A673 (cell line): ENCODE results near the gene B3GAT2. TPM values are rescaled to one million over a fixed set of nuclear protein-coding genes. Genes with fewer than 3 reads are reported as not detected.

ENCODE experiments used
- BruUV-seq: library from RNA; stranded (reverse); fragments of 400-500 nt; replicated peaks from 2 replicates; lab custom pipeline; 2021; lab: Mats Ljungman, UMichigan
- CTCF ChIA-PET: fragments of 300-600 bp; sonication (Branson Sonifier 250); formaldehyde crosslinking; loops from one replicate; lab custom pipeline; 2022; ENCODE audit warnings: antibody characterized with exemption; lab: Charles Lee
- POLR2A ChIA-PET: fragments of 300-600 bp; sonication (Branson Sonifier 250); formaldehyde crosslinking; loops from one replicate; lab custom pipeline; 2022; ENCODE audit warnings: antibody characterized with exemption; ENCODE audit not compliant: low non-redundant PET; lab: Charles Lee
- DNase-seq: peaks from one replicate; pipeline ENCODE4 v3.0.0-alpha.2; 2015; ENCODE audit warnings: low spot score
- H3K27ac ChIP-seq: fragments of 200-600 bp; sonication (generic); 2 replicates; pipeline ENCODE4 v1.5.1; 2016; ENCODE audit warnings: mixed run types, low read depth, mild to moderate bottlenecking, mixed read lengths, antibody characterized with exemption, low read length; ENCODE audit not compliant: poor library complexity, severe bottlenecking
- H3K27me3 ChIP-seq: fragments of 200-600 bp; sonication (generic); replicated peaks from 2 replicates; pipeline ENCODE4 v1.6.1; 2017; ENCODE audit warnings: mixed run types, low read depth, mild to moderate bottlenecking, mixed read lengths, antibody characterized with exemption, low read length; ENCODE audit not compliant: insufficient read depth, poor library complexity
- H3K36me3 ChIP-seq: fragments of 200-600 bp; sonication (generic); 2 replicates; pipeline ENCODE4 v1.6.1; 2016; ENCODE audit warnings: mixed run types, mild to moderate bottlenecking, mixed read lengths, antibody characterized with exemption, low read length; ENCODE audit not compliant: insufficient read depth, poor library complexity, severe bottlenecking
- H3K4me1 ChIP-seq: fragments of 200-600 bp; sonication (generic); 2 replicates; pipeline ENCODE4 v1.6.1; 2017; ENCODE audit warnings: mixed run types, mild to moderate bottlenecking, mixed read lengths, antibody characterized with exemption, low read length; ENCODE audit not compliant: insufficient read depth, poor library complexity, severe bottlenecking
- H3K4me3 ChIP-seq: fragments of 200-600 bp; sonication (generic); 2 replicates; pipeline ENCODE4 v1.5.1; 2016; ENCODE audit warnings: low read depth, mixed run types, mild to moderate bottlenecking, mixed read lengths, low read length; ENCODE audit not compliant: poor library complexity, severe bottlenecking
- H3K9me3 ChIP-seq: fragments of 200-600 bp; sonication (generic); 2 replicates; pipeline ENCODE4 v1.6.1; 2016; ENCODE audit warnings: mixed run types, low read depth, mild to moderate bottlenecking, mixed read lengths, antibody characterized with exemption, low read length; ENCODE audit not compliant: poor library complexity, severe bottlenecking
- EZH2 ChIP-seq: fragments of 200-600 bp; sonication (generic); IDR thresholded peaks from 2 replicates; pipeline ENCODE4 v1.6.1; 2017; ENCODE audit warnings: borderline replicate concordance, low read depth, mild to moderate bottlenecking, mixed read lengths, antibody characterized with exemption, low read length; ENCODE audit not compliant: poor library complexity, severe bottlenecking
- intact Hi-C: fragments of 100-400 bp; cut with micrococcal nuclease; formaldehyde crosslinking; loops from one replicate; pipeline ENCODE4 v1.10.0; 2022; ENCODE audit not compliant: unreplicated experiment
- total RNA-seq: library from RNA; stranded (reverse); gene quantifications from 2 replicates; pipeline ENCODE4 v1.2.3, GENCODE V29; 2021
- TF ChIP-seq, protein P1 (sequence below): fragments of 300-800, 200-600 bp; sonication (generic); conservative IDR thresholded peaks from 2 replicates; pipeline ENCODE4 v1.5.1; 2017; ENCODE audit warnings: low read depth, mild to moderate bottlenecking, antibody characterized with exemption, low read length, moderate library complexity, mixed read lengths

B3GAT2 gene
- total RNA-seq, 1 experiment from 2014 or later, result not detected

DNA sequence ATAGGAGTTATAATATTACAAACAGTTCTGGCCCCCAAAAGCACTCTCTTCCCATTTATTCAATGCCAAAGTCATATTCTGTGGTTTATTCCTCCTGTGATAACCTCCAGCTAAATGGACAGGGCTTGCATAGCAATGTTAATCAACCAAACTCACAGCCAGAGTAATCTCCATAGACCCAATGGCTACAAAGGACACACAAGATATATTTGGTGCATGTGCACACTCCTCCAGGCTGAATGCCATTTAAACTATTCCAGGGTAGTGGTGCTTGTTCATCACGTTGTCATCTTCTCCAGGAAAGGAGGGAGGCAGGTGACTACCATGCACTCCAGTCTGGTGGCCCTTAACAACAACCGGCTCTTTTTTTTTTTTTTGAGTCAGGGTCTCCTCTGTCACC is 56.8 kb downstream of the B3GAT2 start:
- intact Hi-C loops, result no loop called here
- Histone ChIP-seq H3K4me3 (no peak overlapping the region), H3K4me1 (no peaks in the 10 kb centered on the region), H3K9me3 (no peaks in the 10 kb centered on the region), H3K27me3 (no peaks in the 10 kb centered on the region), H3K27ac (no peak overlapping the region), H3K36me3 (no peaks in the 10 kb centered on the region)
- no peak for DNase-seq
- ChIA-PET POLR2A (no interaction called here), CTCF (no interaction called here)
- BruUV-seq, result no TSS peak
- TF ChIP-seq EZH2, result no peak
- TF ChIP-seq, protein P1, sequence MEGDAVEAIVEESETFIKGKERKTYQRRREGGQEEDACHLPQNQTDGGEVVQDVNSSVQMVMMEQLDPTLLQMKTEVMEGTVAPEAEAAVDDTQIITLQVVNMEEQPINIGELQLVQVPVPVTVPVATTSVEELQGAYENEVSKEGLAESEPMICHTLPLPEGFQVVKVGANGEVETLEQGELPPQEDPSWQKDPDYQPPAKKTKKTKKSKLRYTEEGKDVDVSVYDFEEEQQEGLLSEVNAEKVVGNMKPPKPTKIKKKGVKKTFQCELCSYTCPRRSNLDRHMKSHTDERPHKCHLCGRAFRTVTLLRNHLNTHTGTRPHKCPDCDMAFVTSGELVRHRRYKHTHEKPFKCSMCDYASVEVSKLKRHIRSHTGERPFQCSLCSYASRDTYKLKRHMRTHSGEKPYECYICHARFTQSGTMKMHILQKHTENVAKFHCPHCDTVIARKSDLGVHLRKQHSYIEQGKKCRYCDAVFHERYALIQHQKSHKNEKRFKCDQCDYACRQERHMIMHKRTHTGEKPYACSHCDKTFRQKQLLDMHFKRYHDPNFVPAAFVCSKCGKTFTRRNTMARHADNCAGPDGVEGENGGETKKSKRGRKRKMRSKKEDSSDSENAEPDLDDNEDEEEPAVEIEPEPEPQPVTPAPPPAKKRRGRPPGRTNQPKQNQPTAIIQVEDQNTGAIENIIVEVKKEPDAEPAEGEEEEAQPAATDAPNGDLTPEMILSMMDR, result no peak

DNA sequence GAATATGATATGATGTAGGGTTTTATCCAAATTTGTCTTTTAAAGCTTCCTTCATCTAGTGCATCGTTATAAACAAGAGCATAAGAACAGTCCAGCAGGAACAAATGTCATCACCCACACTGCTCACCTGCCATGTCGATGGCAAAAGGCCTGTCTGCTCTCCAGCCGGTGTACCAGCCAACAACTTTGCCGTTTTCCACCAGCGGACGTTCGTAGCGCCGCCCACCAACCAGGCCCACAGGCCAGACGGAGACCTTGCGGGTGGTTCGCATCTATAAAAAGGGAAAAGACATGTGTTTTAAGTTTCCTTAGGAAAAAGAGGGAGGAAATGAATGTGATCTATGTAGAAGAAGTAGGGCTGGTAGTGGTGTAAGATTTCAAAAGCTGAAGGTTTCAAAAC is 62.9 kb downstream of the B3GAT2 start:
- no peak overlapping the region for H3K27ac ChIP-seq
- CTCF ChIA-PET, result no interaction called here
- intact Hi-C loops, result no loop called here
- no peaks in the 10 kb centered on the region for H3K27me3 ChIP-seq
- TF ChIP-seq, protein P1, result no peak
- TF ChIP-seq EZH2, result no peak
- no TSS peak for BruUV-seq
- DNase-seq, result no peak
- no peaks in the 10 kb centered on the region for H3K9me3 ChIP-seq
- POLR2A ChIA-PET, result no interaction called here
- no peaks in the 10 kb centered on the region for H3K4me1 ChIP-seq
- no peaks in the 10 kb centered on the region for H3K36me3 ChIP-seq
- no peak overlapping the region for H3K4me3 ChIP-seq

DNA sequence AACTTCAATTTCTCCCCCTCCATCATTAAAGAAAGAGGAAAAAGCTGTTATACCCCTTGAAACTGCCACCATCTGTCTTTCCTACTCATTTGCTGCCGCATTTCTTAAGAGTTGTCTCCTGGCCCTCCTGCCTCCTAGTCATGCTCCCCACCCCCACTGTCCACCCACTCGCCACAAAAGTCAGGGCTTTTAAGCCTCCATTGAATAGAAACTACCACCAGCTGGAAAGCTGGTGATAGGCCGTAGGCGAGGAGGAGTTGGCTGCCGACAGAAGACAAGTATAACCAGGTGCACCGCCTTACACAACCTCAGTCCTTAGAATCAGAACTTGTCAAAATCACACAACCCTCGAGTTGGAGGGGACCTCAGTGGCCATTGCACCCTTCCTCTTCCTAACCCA is 67.6 kb downstream of the B3GAT2 start:
- H3K4me1 ChIP-seq, result no peaks in the 10 kb centered on the region
- POLR2A ChIA-PET, result no interaction called here
- no peak overlapping the region for H3K4me3 ChIP-seq
- TF ChIP-seq, protein P1, result no peak
- TF ChIP-seq EZH2, result no peak
- BruUV-seq, result no TSS peak
- H3K27me3 ChIP-seq, result no peaks in the 10 kb centered on the region
- no peaks in the 10 kb centered on the region for H3K9me3 ChIP-seq
- DNase-seq, result no peak
- CTCF ChIA-PET, result no interaction called here
- intact Hi-C loops, result no loop called here
- H3K27ac ChIP-seq, result no peak overlapping the region
- no peaks in the 10 kb centered on the region for H3K36me3 ChIP-seq
